Retinal pigment epithelial cell (primary cell): Measurements from ENCODE around the gene DPP3.

Source experiments
- DNase-seq: peaks from one replicate; pipeline ENCODE4 v3.0.0-alpha.2; 2010; ENCODE audit warnings: low read depth
- H3K4me3 ChIP-seq: 2 replicates; pipeline ENCODE4 v1.5.1; 2011; ENCODE audit warnings: mild to moderate bottlenecking, low read length, control low read depth, moderate library complexity
- TF ChIP-seq, protein P1 (sequence below): conservative IDR thresholded peaks from 2 replicates; pipeline ENCODE4 v1.5.1; 2011; ENCODE audit warnings: low read depth, low read length, control low read depth, inconsistent platforms

The DPP3 gene

DNA sequence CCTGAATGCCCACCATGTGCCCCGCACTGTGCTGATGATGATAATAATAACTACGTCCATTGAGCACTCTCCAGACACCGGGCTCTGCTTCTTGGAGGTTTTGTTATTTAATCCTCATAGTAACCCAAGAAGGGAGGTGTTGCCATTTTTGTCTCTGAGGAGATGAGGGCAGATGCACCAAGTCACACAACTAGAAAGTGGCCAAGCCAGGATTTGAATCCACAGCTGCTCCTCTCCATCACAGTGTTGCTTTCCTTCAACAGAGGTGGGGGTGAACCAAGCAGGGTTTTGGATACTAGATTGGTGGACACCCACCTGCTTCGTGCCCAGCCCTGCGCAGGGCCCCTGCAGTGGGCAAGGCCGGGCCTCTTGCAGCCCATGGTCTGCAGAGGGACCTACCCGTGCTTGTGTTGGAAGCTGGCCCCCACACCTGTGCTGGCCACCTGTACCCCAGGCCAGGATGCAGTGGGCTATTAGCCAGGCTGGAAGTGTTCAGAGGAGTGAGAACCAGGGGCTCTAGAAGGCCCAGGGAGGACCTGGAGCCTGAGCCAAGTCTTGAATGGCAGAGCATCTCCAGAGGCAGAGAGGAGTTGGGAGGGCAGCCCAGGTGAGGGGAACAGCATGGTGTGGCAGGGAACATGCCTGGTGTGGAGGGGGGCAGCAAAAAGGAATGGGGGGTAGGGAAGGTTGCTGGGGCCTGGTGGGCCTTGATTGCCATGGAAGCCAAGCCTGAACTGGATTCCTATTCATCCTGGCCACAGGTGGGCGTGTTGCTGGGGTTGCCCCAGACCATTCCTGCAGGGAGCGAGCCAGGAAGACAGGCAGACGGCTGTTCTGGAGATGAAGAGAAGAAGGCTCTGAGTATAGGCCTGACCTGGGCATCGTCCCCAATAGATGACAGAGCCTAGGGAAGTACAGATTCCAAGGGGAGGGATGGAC, 2.7 kb upstream of the DPP3 start:
- H3K4me3 ChIP-seq = no peak overlapping the region
- TF ChIP-seq, protein P1, sequence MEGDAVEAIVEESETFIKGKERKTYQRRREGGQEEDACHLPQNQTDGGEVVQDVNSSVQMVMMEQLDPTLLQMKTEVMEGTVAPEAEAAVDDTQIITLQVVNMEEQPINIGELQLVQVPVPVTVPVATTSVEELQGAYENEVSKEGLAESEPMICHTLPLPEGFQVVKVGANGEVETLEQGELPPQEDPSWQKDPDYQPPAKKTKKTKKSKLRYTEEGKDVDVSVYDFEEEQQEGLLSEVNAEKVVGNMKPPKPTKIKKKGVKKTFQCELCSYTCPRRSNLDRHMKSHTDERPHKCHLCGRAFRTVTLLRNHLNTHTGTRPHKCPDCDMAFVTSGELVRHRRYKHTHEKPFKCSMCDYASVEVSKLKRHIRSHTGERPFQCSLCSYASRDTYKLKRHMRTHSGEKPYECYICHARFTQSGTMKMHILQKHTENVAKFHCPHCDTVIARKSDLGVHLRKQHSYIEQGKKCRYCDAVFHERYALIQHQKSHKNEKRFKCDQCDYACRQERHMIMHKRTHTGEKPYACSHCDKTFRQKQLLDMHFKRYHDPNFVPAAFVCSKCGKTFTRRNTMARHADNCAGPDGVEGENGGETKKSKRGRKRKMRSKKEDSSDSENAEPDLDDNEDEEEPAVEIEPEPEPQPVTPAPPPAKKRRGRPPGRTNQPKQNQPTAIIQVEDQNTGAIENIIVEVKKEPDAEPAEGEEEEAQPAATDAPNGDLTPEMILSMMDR = no peak
- no peak for DNase-seq

DNA sequence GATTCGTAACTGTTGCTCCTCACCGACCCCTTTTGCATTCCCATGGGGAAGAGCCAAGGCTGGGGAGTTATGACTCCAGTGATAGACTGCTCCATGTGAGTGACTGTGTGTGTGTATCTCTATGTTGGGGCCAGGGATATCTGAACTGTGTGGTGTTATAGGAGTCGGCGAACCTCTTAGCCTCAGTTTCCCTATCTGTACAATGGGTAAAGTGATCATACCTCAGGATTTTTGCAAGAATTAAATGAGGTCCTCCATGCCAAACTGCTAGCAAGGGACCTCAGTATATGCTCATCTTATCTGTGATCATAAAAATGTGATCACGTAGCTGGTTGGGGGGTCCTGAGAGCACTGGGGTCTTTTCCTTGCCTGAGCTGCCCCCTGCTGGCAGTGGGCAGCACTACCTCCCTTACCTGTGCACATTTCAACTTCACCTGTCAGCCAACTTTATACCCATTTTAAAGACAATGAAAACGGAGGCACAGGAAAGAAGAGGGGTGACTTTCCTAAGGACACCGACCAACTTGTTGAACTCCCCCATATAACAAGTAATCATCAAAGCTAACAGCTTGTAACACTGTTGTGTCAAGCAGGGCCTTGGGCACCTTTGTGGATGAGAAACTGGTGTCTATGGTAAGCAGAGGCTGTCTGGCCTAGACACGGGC, 1.4 kb upstream of the DPP3 start:
- DNase-seq = no peak
- TF ChIP-seq, protein P1 = peak; percentile 86
- H3K4me3 ChIP-seq = peak overlapping the region; percentile 58

DNA sequence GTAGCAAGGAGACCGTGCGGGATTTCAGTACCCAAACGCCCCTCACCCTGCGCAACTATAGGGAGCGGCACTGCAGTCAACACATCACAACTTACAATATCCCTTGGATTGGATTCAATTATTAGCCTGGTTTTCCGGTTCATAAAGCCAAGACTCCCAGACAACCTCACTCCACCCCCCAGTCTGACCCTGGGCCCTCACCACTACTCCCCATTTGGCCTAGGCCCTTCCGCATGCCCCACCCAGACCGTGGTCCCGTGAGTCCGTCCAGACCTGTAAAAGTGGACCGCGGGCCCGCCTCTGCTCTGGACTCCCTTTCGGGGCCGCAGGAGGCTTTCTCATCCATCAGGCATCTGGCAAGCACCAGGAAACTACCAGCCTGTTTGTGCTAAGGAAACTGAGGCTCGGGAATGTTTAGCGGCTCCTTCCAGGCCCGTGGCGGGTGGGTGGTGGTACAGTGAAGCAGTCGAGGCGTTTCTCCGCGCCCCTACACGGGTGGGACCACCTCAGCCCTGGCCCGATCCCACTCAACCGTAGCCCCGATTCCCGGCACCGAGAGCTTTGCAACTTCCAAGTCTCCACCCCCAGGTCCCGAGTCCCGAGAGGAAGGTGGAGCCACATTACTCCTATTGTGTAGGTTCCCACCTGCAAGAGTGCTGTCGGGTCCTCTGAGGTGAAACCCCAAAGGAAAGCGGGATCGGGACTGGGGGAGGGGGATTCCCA, 679 bp upstream of the DPP3 start:
- TF ChIP-seq, protein P1 = no peak
- no peak for DNase-seq
- H3K4me3 ChIP-seq = peak overlapping the region; percentile 58

DNA sequence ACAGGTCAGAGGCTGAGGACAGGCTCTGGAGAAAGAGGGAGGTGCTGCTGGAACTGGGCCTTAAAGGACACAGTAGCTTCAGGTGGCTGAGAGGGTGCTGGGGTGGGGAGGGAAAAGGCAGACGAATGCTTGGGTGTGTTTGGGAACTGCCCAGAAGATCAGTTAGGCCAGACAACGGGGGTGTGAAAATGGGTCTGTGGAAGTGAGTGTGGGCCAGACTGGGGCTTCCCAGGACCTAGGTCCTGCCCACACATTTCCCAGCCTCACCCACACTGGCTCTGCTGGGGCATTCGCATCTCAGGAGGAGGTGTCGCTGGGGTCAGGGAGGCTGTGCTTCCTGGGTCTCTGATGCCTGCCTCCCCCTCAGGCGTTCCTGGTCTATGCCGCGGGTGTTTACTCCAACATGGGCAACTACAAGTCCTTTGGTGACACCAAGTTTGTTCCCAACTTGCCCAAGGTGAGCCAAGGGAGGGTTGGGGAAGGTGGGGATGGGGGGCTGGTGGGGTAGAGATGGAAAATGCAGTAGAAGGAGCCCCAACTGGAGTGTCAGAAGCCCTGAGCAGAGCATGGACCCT, 4.7 kb downstream of the DPP3 start:
- no peak overlapping the region for H3K4me3 ChIP-seq
- TF ChIP-seq, protein P1 = no peak
- DNase-seq = no peak

DNA sequence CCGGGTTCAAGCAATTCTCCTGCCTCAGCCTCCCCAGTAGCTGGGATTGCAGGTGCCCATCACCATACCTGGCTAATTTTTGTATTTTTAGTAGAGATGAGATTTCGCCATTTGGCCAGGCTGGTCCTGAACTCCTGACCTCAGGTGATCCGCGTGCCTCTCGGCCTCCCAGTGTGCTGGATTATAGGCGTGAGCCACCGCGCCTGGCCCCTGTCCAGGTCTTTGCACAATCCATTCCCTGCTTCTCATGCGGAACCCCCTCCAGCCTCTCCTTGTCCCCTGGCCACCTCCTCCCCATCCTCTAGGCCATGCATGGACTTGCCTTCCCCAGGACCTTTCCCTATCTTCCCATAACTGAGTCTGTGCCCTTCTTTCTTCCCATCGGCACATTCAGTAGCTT, 8.7 kb downstream of the DPP3 start:
- TF ChIP-seq, protein P1 = no peak
- H3K4me3 ChIP-seq = no peak overlapping the region
- DNase-seq = no peak

DNA sequence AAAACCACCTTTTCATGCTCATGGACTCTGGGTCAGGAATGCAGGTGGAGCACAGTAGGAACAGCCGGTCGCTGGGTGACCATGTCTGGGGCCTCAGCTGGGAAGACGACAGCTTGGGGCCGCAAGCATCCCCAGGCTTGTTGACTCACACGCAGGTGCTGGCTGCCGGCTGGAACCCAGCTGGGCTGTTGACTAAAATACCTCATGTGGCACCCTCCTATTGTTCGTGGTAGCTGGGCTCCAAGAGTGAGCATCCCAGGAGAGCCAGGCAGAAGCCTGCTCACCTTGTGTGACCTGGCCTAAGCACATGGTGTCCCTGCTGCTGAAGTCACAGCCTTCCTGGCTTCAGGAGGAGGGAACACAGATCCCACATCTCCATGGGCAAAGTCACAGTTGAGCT, 9.4 kb downstream of the DPP3 start:
- H3K4me3 ChIP-seq = no peak overlapping the region
- TF ChIP-seq, protein P1 = no peak
- no peak for DNase-seq
